Stimulated activated CD4-positive, alpha-beta T cell treated with anti-CD3 and anti-CD28 coated beads, Interleukin-4, amount 100 ng/mL, for 4 hours (primary cell): ENCODE data around the gene PLAC1.
A peak's percentile ranks its signal among the peaks of the same experiment; 100 is the strongest.

ENCODE experiments used
- DNase-seq, 2 experiments: peaks; one replicate each; pipeline ENCODE4 v3.0.0-alpha.2; 2020

PLAC1 gene

GRCh38 chrX:134670134-134670924 is 12.1 kb upstream of the PLAC1 start:
- DNase-seq: no peak

- DNase-seq: no peak
Measured at GRCh38 chrX:134669378-134670098, 11.3 kb upstream of the PLAC1 start.

GRCh38 chrX:134664202-134664601 is 5.9 kb upstream of the PLAC1 start:
- DNase-seq: no peak

GRCh38 chrX:134661295-134661694 is 3.0 kb upstream of the PLAC1 start:
- no peak for DNase-seq

- no peak for DNase-seq
Measured at GRCh38 chrX:134660627-134661026, 2.4 kb upstream of the PLAC1 start.

GRCh38 chrX:134659761-134660160 is 1.5 kb upstream of the PLAC1 start:
- no peak for DNase-seq

GRCh38 chrX:134658760-134659023 is 421 bp upstream of the PLAC1 start:
- DNase-seq: no peak

- DNase-seq: peak in 1 of 2 experiments; percentile 2
Measured at GRCh38 chrX:134654398-134655012, 3.8 kb downstream of the PLAC1 start.

GRCh38 chrX:134653835-134654234 is 4.4 kb downstream of the PLAC1 start:
- no peak for DNase-seq

- no peak for DNase-seq
Measured at GRCh38 chrX:134650701-134651100, 7.6 kb downstream of the PLAC1 start.

- DNase-seq: no peak
Measured at GRCh38 chrX:134649770-134650169, 8.5 kb downstream of the PLAC1 start.

- DNase-seq: no peak
Measured at GRCh38 chrX:134647477-134647877, 10.8 kb downstream of the PLAC1 start.

GRCh38 chrX:134646691-134647090 is 11.6 kb downstream of the PLAC1 start:
- no peak for DNase-seq

- DNase-seq: no peak
Measured at GRCh38 chrX:134645936-134646543, 12.2 kb downstream of the PLAC1 start.

- no peak for DNase-seq
Measured at GRCh38 chrX:134642386-134642785, 15.9 kb downstream of the PLAC1 start.

- DNase-seq: no peak
Measured at GRCh38 chrX:134641346-134641745, 16.9 kb downstream of the PLAC1 start.

GRCh38 chrX:134640914-134641313 is 17.4 kb downstream of the PLAC1 start:
- no peak for DNase-seq

- DNase-seq: no peak
Measured at GRCh38 chrX:134636851-134637250, 21.4 kb downstream of the PLAC1 start.

- DNase-seq: no peak
Measured at GRCh38 chrX:134634691-134635090, 23.6 kb downstream of the PLAC1 start.

- DNase-seq: no peak
Measured at GRCh38 chrX:134633832-134634231, 24.4 kb downstream of the PLAC1 start.

GRCh38 chrX:134633394-134633793 is 24.9 kb downstream of the PLAC1 start:
- DNase-seq: no peak

GRCh38 chrX:134632355-134632754 is 25.9 kb downstream of the PLAC1 start:
- no peak for DNase-seq

- no peak for DNase-seq
Measured at GRCh38 chrX:134631426-134632346, 26.6 kb downstream of the PLAC1 start.
